H9 (cell line): Measurements from ENCODE around the gene HESX1. TPM values are rescaled to one million over a fixed set of nuclear protein-coding genes. Genes with fewer than 3 reads are reported as not detected.

ENCODE experiments used
- DNase-seq: peaks from one replicate; pipeline ENCODE4 v3.0.0-alpha.2; 2017
- H2AFZ ChIP-seq: one replicate; pipeline ENCODE4 v1.6.1; 2013; ENCODE audit warnings: mild to moderate bottlenecking, low read length, control low read depth, moderate library complexity
- H2AK5ac ChIP-seq: 2 replicates; pipeline ENCODE4 v1.6.1; 2013; ENCODE audit warnings: low read length, control low read depth, mixed read lengths; ENCODE audit not compliant: insufficient read length
- H2BK120ac ChIP-seq: one replicate; pipeline ENCODE4 v1.6.1; 2013; ENCODE audit warnings: low read depth, mild to moderate bottlenecking, low read length, control low read depth, inconsistent platforms; ENCODE audit not compliant: poor library complexity, severe bottlenecking
- H2BK12ac ChIP-seq: 2 replicates; pipeline ENCODE4 v1.6.1; 2013; ENCODE audit warnings: low read length, control low read depth, mixed read lengths, low read depth; ENCODE audit not compliant: insufficient read length
- H2BK15ac ChIP-seq: 2 replicates; pipeline ENCODE4 v1.6.1; 2013; ENCODE audit warnings: low read depth, low read length, control low read depth
- H2BK20ac ChIP-seq: one replicate; pipeline ENCODE4 v1.6.1; 2013; ENCODE audit warnings: low read depth, mild to moderate bottlenecking, low read length, control low read depth, inconsistent platforms; ENCODE audit not compliant: poor library complexity, severe bottlenecking
- H2BK5ac ChIP-seq: 2 replicates; pipeline ENCODE4 v1.6.1; 2013; ENCODE audit warnings: low read length, control low read depth, mixed read lengths; ENCODE audit not compliant: insufficient read length
- H3K14ac ChIP-seq: 2 replicates; pipeline ENCODE4 v1.6.1; 2013; ENCODE audit warnings: low read length, control low read depth; ENCODE audit not compliant: insufficient read depth
- H3K18ac ChIP-seq: 2 replicates; pipeline ENCODE4 v1.6.1; 2013; ENCODE audit warnings: low read depth, mild to moderate bottlenecking, mixed read lengths, low read length, control low read depth; ENCODE audit not compliant: insufficient read length
- H3K23ac ChIP-seq: 2 replicates; pipeline ENCODE4 v1.6.1; 2013; ENCODE audit warnings: low read length, control low read depth, mixed read lengths, low read depth; ENCODE audit not compliant: insufficient read length
- H3K23me2 ChIP-seq: 2 replicates; pipeline ENCODE4 v1.6.1; 2013; ENCODE audit warnings: low read depth, mild to moderate bottlenecking, mixed read lengths, low read length, control low read depth; ENCODE audit not compliant: insufficient read length, poor library complexity, severe bottlenecking
- H3K27ac ChIP-seq: 2 replicates; pipeline ENCODE4 v1.5.1; 2013; ENCODE audit warnings: low read length, control low read depth, mixed read lengths, low read depth; ENCODE audit not compliant: insufficient read length
- H3K27me3 ChIP-seq: 2 replicates; pipeline ENCODE4 v1.6.1; 2013; ENCODE audit warnings: low read length, control low read depth, inconsistent platforms; ENCODE audit not compliant: insufficient read depth
- H3K4ac ChIP-seq: 2 replicates; pipeline ENCODE4 v1.6.1; 2013; ENCODE audit warnings: low read depth, mild to moderate bottlenecking, control low read depth, inconsistent platforms, low read length, moderate library complexity
- H3K4me1 ChIP-seq: 2 replicates; pipeline ENCODE4 v1.6.1; 2013; ENCODE audit warnings: low read length, control low read depth, inconsistent platforms; ENCODE audit not compliant: insufficient read depth
- H3K4me2 ChIP-seq: 2 replicates; pipeline ENCODE4 v1.6.1; 2013; ENCODE audit warnings: low read length, control low read depth, mixed read lengths; ENCODE audit not compliant: insufficient read length, insufficient read depth
- H3K56ac ChIP-seq: 2 replicates; pipeline ENCODE4 v1.6.1; 2013; ENCODE audit warnings: low read depth, mild to moderate bottlenecking, mixed read lengths, low read length, control low read depth; ENCODE audit not compliant: insufficient read length
- H3K79me1 ChIP-seq: 2 replicates; pipeline ENCODE4 v1.6.1; 2013; ENCODE audit warnings: low read depth, mild to moderate bottlenecking, moderate library complexity, low read length, control low read depth, inconsistent platforms; ENCODE audit not compliant: insufficient read depth, poor library complexity, severe bottlenecking
- H3K79me2 ChIP-seq: 2 replicates; pipeline ENCODE4 v1.6.1; 2013; ENCODE audit warnings: low read length, control low read depth, inconsistent platforms; ENCODE audit not compliant: insufficient read depth
- H3K9ac ChIP-seq: 2 replicates; pipeline ENCODE4 v1.6.1; 2013; ENCODE audit warnings: low read length, control low read depth, mixed read lengths; ENCODE audit not compliant: insufficient read length; ENCODE audit errors: extremely low read depth
- H3K9me3 ChIP-seq: one replicate; pipeline ENCODE4 v1.6.1; 2013; ENCODE audit warnings: low read depth, low read length, inconsistent platforms; ENCODE audit not compliant: control insufficient read depth
- H3T11ph ChIP-seq: one replicate; pipeline ENCODE4 v1.6.1; 2013; ENCODE audit warnings: mild to moderate bottlenecking, low read length, control low read depth, inconsistent platforms
- H4K20me1 ChIP-seq: one replicate; pipeline ENCODE4 v1.6.1; 2013; ENCODE audit not compliant: control insufficient read depth, insufficient read length, insufficient read depth
- H4K5ac ChIP-seq: 2 replicates; pipeline ENCODE4 v1.6.1; 2013; ENCODE audit warnings: low read depth, mild to moderate bottlenecking, mixed read lengths, low read length, control low read depth; ENCODE audit not compliant: insufficient read length
- H4K8ac ChIP-seq: replicated peaks from 2 replicates; pipeline ENCODE4 v1.6.1; 2013; ENCODE audit warnings: low read length, control low read depth, mixed read lengths, low read depth; ENCODE audit not compliant: insufficient read length
- H4K91ac ChIP-seq: 2 replicates; pipeline ENCODE4 v1.6.1; 2013; ENCODE audit warnings: low read depth, mild to moderate bottlenecking, moderate library complexity, mixed read lengths, low read length, control low read depth; ENCODE audit not compliant: insufficient read length
- H3K27ac Mint-ChIP-seq, 3 experiments: 2 replicates in 2 of 3; 3 replicates in 1 of 3; pipeline ENCODE4 v1.8.0; 2020 to 2021; ENCODE audit warnings: mixed read lengths in 3 of 3, mild to moderate bottlenecking in 1 of 3, moderate library complexity in 1 of 3
- H3K27me3 Mint-ChIP-seq: 2 replicates; pipeline ENCODE4 v1.8.0; 2021; ENCODE audit warnings: low read depth, mild to moderate bottlenecking, moderate library complexity, mixed read lengths
- H3K36me3 Mint-ChIP-seq, 3 experiments: 2 replicates in 2 of 3; 3 replicates in 1 of 3; pipeline ENCODE4 v1.8.0; 2020 to 2021; ENCODE audit warnings: low read depth in 3 of 3, mixed read lengths in 3 of 3; ENCODE audit not compliant: insufficient read depth in 1 of 3
- H3K4me1 Mint-ChIP-seq, 2 experiments: 2 replicates each; pipeline ENCODE4 v1.8.0; 2020; ENCODE audit warnings: mixed read lengths in 2 of 2
- H3K4me3 Mint-ChIP-seq, 2 experiments: 2 replicates in 1 of 2; 3 replicates in 1 of 2; pipeline ENCODE4 v1.8.0; 2020 to 2021; ENCODE audit warnings: mild to moderate bottlenecking in 2 of 2, mixed read lengths in 2 of 2, moderate library complexity in 1 of 2
- H3K9me3 Mint-ChIP-seq, 2 experiments: 2 replicates in 1 of 2; 3 replicates in 1 of 2; pipeline ENCODE4 v1.8.0; 2020; ENCODE audit warnings: mild to moderate bottlenecking in 2 of 2, mixed read lengths in 2 of 2, moderate library complexity in 1 of 2
- WGBS: extraction: QIAGEN DNeasy Blood & Tissue Kit; methylation state at CpG from one replicate; pipeline ENCODE4 v1.1.7; 2013; ENCODE audit warnings: missing lambda C conversion rate, low lambda C conversion rate, mixed read lengths; ENCODE audit not compliant: insufficient read length; ENCODE audit errors: extremely low coverage; 5-methylcytosine and 5-hydroxymethylcytosine counted together
- total RNA-seq: library from RNA; stranded (reverse); gene quantifications from 2 replicates; pipeline ENCODE4 v1.2.1, GENCODE V29; 2021
- TF ChIP-seq, protein P1 (sequence below): fragments of 200-600 bp; sonication (generic); conservative IDR thresholded peaks from 3 replicates; pipeline ENCODE4 v1.8.0; 2021; ENCODE audit warnings: antibody characterized with exemption, mild to moderate bottlenecking

The HESX1 gene
- total RNA-seq, 1 experiment from 2014 or later, result 28.4 TPM

DNA sequence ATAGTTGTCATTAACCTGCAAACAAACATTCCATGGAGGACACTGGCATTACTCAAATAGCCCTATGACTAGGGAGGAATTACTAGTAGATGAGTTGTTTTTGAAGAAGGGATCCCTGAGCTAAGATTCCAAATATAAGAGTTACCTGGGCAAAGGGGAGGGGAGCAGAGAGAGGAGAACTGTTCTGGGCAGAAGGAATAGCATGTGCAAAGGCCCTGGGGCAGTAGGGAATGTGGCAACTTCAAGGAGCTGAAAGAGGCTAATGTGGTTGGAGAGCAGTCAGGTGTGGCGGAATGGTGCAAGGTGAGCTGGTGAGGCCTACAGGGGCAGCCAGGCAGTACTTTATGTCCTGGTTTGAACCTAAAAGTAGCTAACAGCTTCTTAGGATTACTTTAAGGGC, 28.8 kb downstream of the HESX1 start:
- no peak overlapping the region for H3K18ac ChIP-seq
- TF ChIP-seq, protein P1, sequence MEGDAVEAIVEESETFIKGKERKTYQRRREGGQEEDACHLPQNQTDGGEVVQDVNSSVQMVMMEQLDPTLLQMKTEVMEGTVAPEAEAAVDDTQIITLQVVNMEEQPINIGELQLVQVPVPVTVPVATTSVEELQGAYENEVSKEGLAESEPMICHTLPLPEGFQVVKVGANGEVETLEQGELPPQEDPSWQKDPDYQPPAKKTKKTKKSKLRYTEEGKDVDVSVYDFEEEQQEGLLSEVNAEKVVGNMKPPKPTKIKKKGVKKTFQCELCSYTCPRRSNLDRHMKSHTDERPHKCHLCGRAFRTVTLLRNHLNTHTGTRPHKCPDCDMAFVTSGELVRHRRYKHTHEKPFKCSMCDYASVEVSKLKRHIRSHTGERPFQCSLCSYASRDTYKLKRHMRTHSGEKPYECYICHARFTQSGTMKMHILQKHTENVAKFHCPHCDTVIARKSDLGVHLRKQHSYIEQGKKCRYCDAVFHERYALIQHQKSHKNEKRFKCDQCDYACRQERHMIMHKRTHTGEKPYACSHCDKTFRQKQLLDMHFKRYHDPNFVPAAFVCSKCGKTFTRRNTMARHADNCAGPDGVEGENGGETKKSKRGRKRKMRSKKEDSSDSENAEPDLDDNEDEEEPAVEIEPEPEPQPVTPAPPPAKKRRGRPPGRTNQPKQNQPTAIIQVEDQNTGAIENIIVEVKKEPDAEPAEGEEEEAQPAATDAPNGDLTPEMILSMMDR, result no peak
- Mint-ChIP-seq H3K9me3 (no peaks in the 10 kb centered on the region; a peak in 1 of 5 replicates), H3K27ac (no peak overlapping the region), H3K4me1 (peaks cover 15 to 16% of the 10 kb centered on the region in 2 experiments), H3K27me3 (peaks cover 28% of the 10 kb centered on the region), H3K4me3 (no peak overlapping the region), H3K36me3 (no peaks in the 10 kb centered on the region)
- no peak overlapping the region for H4K5ac ChIP-seq
- no peak overlapping the region for H3K27ac ChIP-seq
- no peak overlapping the region for H2BK12ac ChIP-seq
- H2AK5ac ChIP-seq, result no peak overlapping the region
- H2BK5ac ChIP-seq, result no peak overlapping the region
- DNase-seq, result no peak
- no peaks in the 10 kb centered on the region for H3K27me3 ChIP-seq
- no CpG with 5 or more reads among the region's 1 CpG for WGBS
- no peak overlapping the region for H2BK120ac ChIP-seq
- no peak overlapping the region for H3T11ph ChIP-seq
- peaks cover under 1% of the 10 kb centered on the region; the same call in 1 of the 2 replicates for H3K4me1 ChIP-seq
- no peak overlapping the region for H2BK15ac ChIP-seq
- H4K91ac ChIP-seq, result no peak overlapping the region
- no peaks in the 10 kb centered on the region for H3K79me2 ChIP-seq
- no peak overlapping the region for H2BK20ac ChIP-seq
- no peaks in the 10 kb centered on the region for H3K9me3 ChIP-seq
- H3K14ac ChIP-seq, result no peak overlapping the region
- no peak overlapping the region for H4K8ac ChIP-seq
- H3K56ac ChIP-seq, result no peak overlapping the region
- H2AFZ ChIP-seq, result no peak overlapping the region
- no peaks in the 10 kb centered on the region for H4K20me1 ChIP-seq
- no peaks in the 10 kb centered on the region for H3K23me2 ChIP-seq
- no peak overlapping the region for H3K4me2 ChIP-seq
- no peak overlapping the region for H3K9ac ChIP-seq
- H3K4ac ChIP-seq, result no peak overlapping the region
- no peaks in the 10 kb centered on the region for H3K79me1 ChIP-seq
- H3K23ac ChIP-seq, result no peak overlapping the region
